K562 (cell line): ENCODE measurements around the gene PRPF6. TPM values are rescaled to one million over a fixed set of nuclear protein-coding genes. Genes with fewer than 3 reads are reported as not detected.
A peak's percentile ranks its signal among the peaks of the same experiment; 100 is the strongest.

Experiments
- ATAC-seq: fragments of 200-7000 bp; cut with Tn5 transposase; 3 replicates; pipeline ENCODE4 v1.9.1; 2020; ENCODE audit warnings: moderate library complexity
- BruUV-seq: library from RNA; stranded (reverse); fragments of 400-500 nt; replicated peaks from 2 replicates; lab custom pipeline; 2021; lab: Mats Ljungman, UMichigan
- CTCF ChIA-PET: fragments of 300-600 bp; formaldehyde crosslinking; extraction: SDS; loops from one replicate; lab custom pipeline; 2021; ENCODE audit warnings: low intra/inter-chr PET ratio; lab: Yijun Ruan, JAX
- POLR2A ChIA-PET: fragments of 300-600, 350-650 bp; sonication (Branson Sonifier 250); formaldehyde crosslinking; extraction: SDS; loops from one replicate; lab custom pipeline; 2021; ENCODE audit warnings: antibody characterized with exemption, inconsistent platforms; lab: Yijun Ruan, JAX
- DNase-seq, 4 experiments: peaks; one replicate each; pipeline versions ENCODE4 v3.0.0 to v3.0.0-alpha.2; 2011 to 2018; ENCODE audit warnings: low spot score in 3 of 4, mixed read lengths in 3 of 4; ENCODE audit errors: extremely low read depth in 1 of 4
- FAIRE-seq: peaks from 2 replicates; lab custom pipeline; 2011; peaks lifted over from hg19 to GRCh38; lab: Jason Lieb, UNC
- H2AFZ ChIP-seq: 2 replicates; pipeline ENCODE4 v1.6.0; 2011; ENCODE audit warnings: low read depth, low read length, control low read depth, inconsistent platforms
- H3K27ac ChIP-seq: fragments of 200-600 bp; 3 replicates; pipeline ENCODE4 v1.8.0; 2011; ENCODE audit warnings: low read depth, mild to moderate bottlenecking, control low read depth, inconsistent platforms, low read length, moderate library complexity, mixed read lengths; ENCODE audit errors: extremely low read depth
- H3K27me3 ChIP-seq, 2 experiments: fragments of 300-600 bp in 1 of 2; 2 replicates in 1 of 2; 3 replicates in 1 of 2; pipeline versions ENCODE4 v1.6.0 to v1.8.0; 2011; ENCODE audit warnings: inconsistent platforms in 2 of 2, low read length in 2 of 2, mild to moderate bottlenecking in 1 of 2, mixed read lengths in 1 of 2, moderate library complexity in 1 of 2; ENCODE audit not compliant: control insufficient read depth in 2 of 2, insufficient read depth in 2 of 2
- H3K36me3 ChIP-seq: fragments of 300-600 bp; 3 replicates; pipeline ENCODE4 v1.8.0; 2011; ENCODE audit warnings: mild to moderate bottlenecking, low read length, inconsistent platforms; ENCODE audit not compliant: control insufficient read depth, insufficient read depth
- H3K4me1 ChIP-seq, 2 experiments: fragments of 200-600 bp in 1 of 2; replicated peaks in 1 of 2; 2 replicates in 1 of 2; 3 replicates in 1 of 2; pipeline versions ENCODE4 v1.5.1 to v1.8.0; 2011; ENCODE audit warnings: inconsistent platforms in 2 of 2, low read length in 2 of 2, mild to moderate bottlenecking in 1 of 2, mixed read lengths in 1 of 2, moderate library complexity in 1 of 2; ENCODE audit not compliant: control insufficient read depth in 2 of 2, insufficient read depth in 2 of 2
- H3K4me2 ChIP-seq: 2 replicates; pipeline ENCODE4 v1.6.1; 2011; ENCODE audit warnings: low read length, control low read depth, inconsistent platforms, mixed read lengths; ENCODE audit not compliant: insufficient read depth
- H3K4me3 ChIP-seq: fragments of 200-600 bp; sonication (generic), shearing (Covaris generic); 2 replicates; pipeline ENCODE4 v1.5.1; 2016; ENCODE audit warnings: control low read depth, inconsistent platforms
- H3K79me2 ChIP-seq: fragments of 200-600 bp; 3 replicates; pipeline ENCODE4 v1.8.0; 2011; ENCODE audit warnings: low read length, inconsistent platforms; ENCODE audit not compliant: control insufficient read depth, insufficient read depth
- H3K9ac ChIP-seq, 2 experiments: 2 replicates each; pipeline versions ENCODE4 v1.6.0 to v1.6.1; 2011; ENCODE audit warnings: low read depth in 2 of 2, low read length in 2 of 2, control low read depth in 1 of 2, inconsistent platforms in 1 of 2, mild to moderate bottlenecking in 1 of 2, mixed read lengths in 1 of 2; ENCODE audit not compliant: insufficient read depth in 1 of 2
- H3K9me1 ChIP-seq: one replicate; pipeline ENCODE4 v1.6.0; 2011; ENCODE audit warnings: inconsistent platforms, mild to moderate bottlenecking, low read length, moderate library complexity; ENCODE audit not compliant: control insufficient read depth, insufficient read depth
- H3K9me3 ChIP-seq: replicated peaks from 2 replicates; pipeline ENCODE4 v1.5.1; 2011; ENCODE audit warnings: low read depth, low read length, inconsistent platforms; ENCODE audit not compliant: control insufficient read depth, insufficient read depth
- H4K20me1 ChIP-seq: replicated peaks from 2 replicates; pipeline ENCODE4 v1.6.1; 2011; ENCODE audit warnings: low read length, inconsistent platforms, mixed read lengths; ENCODE audit not compliant: control insufficient read depth, insufficient read depth
- BRD9 ChIP-seq: fragments of 450-650 bp; IDR thresholded peaks from 2 replicates; pipeline ENCODE4 v1.6.1; 2018; ENCODE audit warnings: low read depth; ENCODE audit not compliant: partially characterized antibody
- GABPB2 ChIP-seq: fragments of 250-450 bp; sonication (Bioruptor Pico); conservative IDR thresholded peaks from 2 replicates; pipeline ENCODE4 v1.5.1; 2021; ENCODE audit warnings: mild to moderate bottlenecking
- POLR2G ChIP-seq: fragments of 200-400 bp; formaldehyde crosslinking; IDR thresholded peaks from 2 replicates; pipeline ENCODE4 v1.6.1; 2017; ENCODE audit warnings: low read depth, mild to moderate bottlenecking, antibody characterized with exemption, low read length, moderate library complexity
- RBM22 ChIP-seq: fragments of 200-400 bp; formaldehyde crosslinking; IDR thresholded peaks from 2 replicates; pipeline ENCODE4 v1.6.1; 2018; ENCODE audit warnings: low read length, low read depth; ENCODE audit not compliant: poor library complexity, severe bottlenecking
- ZNF592 ChIP-seq: fragments of 450-650 bp; IDR thresholded peaks from 2 replicates; pipeline ENCODE4 v1.6.1; 2017; ENCODE audit warnings: antibody characterized with exemption, mild to moderate bottlenecking
- WGBS: fragments of 100-300 bp; shearing (Covaris generic); methylation state at CpG from one replicate; pipeline ENCODE4 v1.1.6; 2016; ENCODE audit warnings: low coverage, mixed read lengths; ENCODE audit not compliant: insufficient coverage; ENCODE audit errors: missing lambda C conversion rate; 5-methylcytosine and 5-hydroxymethylcytosine counted together
- in situ Hi-C: fragments of 300-500 bp; cut with MboI; formaldehyde crosslinking; loops from 4 replicates; pipeline ENCODE4 v1.15.0; 2018; ENCODE audit warnings: inconsistent platforms, mixed read lengths
- intact Hi-C: fragments of 100-400 bp; cut with micrococcal nuclease; formaldehyde crosslinking; loops from 2 replicates; pipeline ENCODE4 v1.14.2; 2022
- polyA plus RNA-seq, 8 experiments: library from polyadenylated mRNA; depleted of rRNA in 4 of 8; stranded (reverse) in 5 of 8; unstranded in 3 of 8; fragments of >200 nt; fragmentation: Nextera tagmentation in 2 of 8; fragmentation: Illumina TruSeq in 1 of 8; extraction: Ambion mirVana in 2 of 8; extraction: Trizol in 1 of 8; gene quantifications; 2 replicates each; pipeline versions ENCODE4 v1.2.1 to v1.2.3, GENCODE V29; 2011 to 2014; ENCODE audit warnings: inconsistent platforms in 1 of 8, missing spikeins in 1 of 8
- total RNA-seq, 7 experiments: library from RNA; depleted of rRNA in 6 of 7; stranded (reverse); fragments of >200 nt in 6 of 7; fragmentation: Illumina TruSeq in 2 of 7; extraction: Trizol in 2 of 7; gene quantifications; 2 replicates each; pipeline versions ENCODE4 v1.2.1 to v1.2.3, GENCODE V29; 2011 to 2021; ENCODE audit warnings: low replicate concordance in 1 of 7
- TF ChIP-seq, protein P1 (sequence below): fragments of 250-450 bp; sonication (Bioruptor Pico); IDR thresholded peaks from 2 replicates; pipeline ENCODE4 v1.8.0; 2022; ENCODE audit warnings: inconsistent platforms, mild to moderate bottlenecking, moderate library complexity, borderline replicate concordance

The PRPF6 gene
- total and polyA plus RNA-seq, 9 of the 15 experiments (the other 6 are each of a cell fraction or from before 2014, with no cell fraction given), result 4.2 to 83.2 (median 59.9) TPM

DNA sequence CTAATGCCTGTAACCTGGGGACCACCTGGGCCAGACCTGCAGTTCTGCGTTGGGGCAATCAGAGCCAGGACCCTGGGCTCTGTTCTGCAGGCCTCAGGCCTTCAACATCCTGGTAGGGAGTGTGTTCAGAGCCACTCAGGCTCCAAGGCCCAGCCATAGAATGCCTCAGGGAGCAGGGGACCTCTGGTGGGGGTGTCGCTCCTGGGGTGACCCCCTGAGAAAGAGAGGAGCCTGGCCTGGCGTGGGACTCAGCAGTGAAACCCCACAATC, 37.2 kb upstream of the PRPF6 start (continued):
- TF ChIP-seq, protein P1, sequence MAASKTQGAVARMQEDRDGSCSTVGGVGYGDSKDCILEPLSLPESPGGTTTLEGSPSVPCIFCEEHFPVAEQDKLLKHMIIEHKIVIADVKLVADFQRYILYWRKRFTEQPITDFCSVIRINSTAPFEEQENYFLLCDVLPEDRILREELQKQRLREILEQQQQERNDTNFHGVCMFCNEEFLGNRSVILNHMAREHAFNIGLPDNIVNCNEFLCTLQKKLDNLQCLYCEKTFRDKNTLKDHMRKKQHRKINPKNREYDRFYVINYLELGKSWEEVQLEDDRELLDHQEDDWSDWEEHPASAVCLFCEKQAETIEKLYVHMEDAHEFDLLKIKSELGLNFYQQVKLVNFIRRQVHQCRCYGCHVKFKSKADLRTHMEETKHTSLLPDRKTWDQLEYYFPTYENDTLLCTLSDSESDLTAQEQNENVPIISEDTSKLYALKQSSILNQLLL (CRISPR knock-in tag), result no peak
- TF ChIP-seq, all 486 proteins: peak for 0

DNA sequence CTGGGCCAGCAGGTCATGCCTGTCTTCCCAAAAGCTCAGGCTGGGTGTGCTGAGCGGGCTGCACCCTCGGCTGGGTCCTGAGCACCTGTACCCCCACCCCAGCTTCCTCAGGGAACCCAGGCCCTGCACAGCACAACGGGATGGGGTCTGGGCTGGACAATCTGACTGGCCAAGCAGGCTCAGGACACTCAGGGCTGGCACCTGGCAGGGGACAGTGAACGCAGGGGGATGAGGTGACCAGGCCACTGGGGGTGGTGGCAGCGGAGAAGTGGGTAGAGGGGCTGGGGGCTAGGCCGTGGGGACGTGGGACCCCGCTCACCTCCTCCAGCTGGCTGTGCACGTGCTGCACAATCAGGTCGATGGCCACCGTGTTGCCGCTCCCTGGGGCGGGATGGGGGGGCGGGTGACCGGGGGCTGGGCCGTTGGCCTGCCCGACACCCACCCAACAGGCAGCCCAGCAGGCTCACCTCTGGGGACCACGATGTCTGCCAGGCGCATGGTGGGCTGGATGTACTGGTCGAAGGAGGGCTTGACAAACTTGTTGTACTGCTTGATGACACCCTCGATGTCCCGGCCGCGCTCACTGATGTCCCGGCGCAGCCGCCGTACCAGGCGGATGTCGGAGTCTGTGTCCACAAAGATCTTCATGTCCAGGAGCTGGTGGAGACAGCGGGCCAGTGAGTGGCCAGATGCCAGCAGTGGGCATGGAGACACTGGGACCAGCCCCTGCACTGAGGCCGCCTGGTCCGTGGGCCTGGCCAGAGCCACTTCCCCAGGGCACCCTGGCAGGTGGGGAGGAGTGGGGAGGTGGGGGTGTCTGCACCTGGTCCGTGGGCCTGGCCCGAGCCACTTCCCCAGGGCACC, 36.6 kb upstream of the PRPF6 start:
- Histone ChIP-seq H3K4me1 (peaks cover 16 to 85% of the 10 kb centered on the region in 2 experiments), H2AFZ (no peak overlapping the region), H3K9me1 (peaks cover 10% of the 10 kb centered on the region), H3K27me3 (no peaks in the 10 kb centered on the region), H3K4me3 (no peak overlapping the region), H3K36me3 (peaks cover 72% of the 10 kb centered on the region; the same call in 2 of the 3 replicates), H3K9ac (peak overlapping the region in 1 of 2 experiments; percentile 48; a peak in 1 of 4 replicates), H3K9me3 (no peaks in the 10 kb centered on the region), H3K79me2 (peaks cover 45% of the 10 kb centered on the region), H3K27ac (no peak overlapping the region), H4K20me1 (peaks cover 49% of the 10 kb centered on the region), H3K4me2 (no peak overlapping the region)
- DNase-seq, result no peak
- no peak for FAIRE-seq
- in situ Hi-C loops (no loop called here), intact Hi-C loops (no loop called here)
- no peak for ATAC-seq
- no TSS peak for BruUV-seq
- TF ChIP-seq GABPB2 (CRISPR knock-in tag) (no peak), ZNF592 (no peak), BRD9 (no peak), POLR2G (peak; percentile 57), RBM22 (peak; percentile 78)
- POLR2A ChIA-PET, result no interaction called here
- CTCF ChIA-PET, result no interaction called here
- WGBS, result 96% methylated on average over 30 of the region's 35 CpGs
